Right cardiac atrium (tissue), 5 donors: ENCODE measurements around the gene IQSEC2. TPM values are rescaled to one million over a fixed set of nuclear protein-coding genes. Genes with fewer than 3 reads are reported as not detected.

Experiments used
- ATAC-seq, 2 donors: fragments of 200-7000 bp; cut with Tn5 transposase; one replicate each; pipeline versions ENCODE4 v1.8.0 to v1.9.1; 2020; ENCODE audit warnings: moderate library complexity in 2 of 2, mild to moderate bottlenecking in 1 of 2
- DNase-seq, 3 donors: peaks; one replicate each; pipeline ENCODE4 v3.0.0-alpha.2; 2020
- H3K27ac ChIP-seq: one replicate; pipeline ENCODE4 v1.5.1; 2013; ENCODE audit warnings: mild to moderate bottlenecking, low read length, control low read depth, moderate library complexity
- H3K27me3 ChIP-seq: one replicate; pipeline ENCODE4 v1.6.1; 2013; ENCODE audit not compliant: control insufficient read depth, insufficient read depth
- H3K4me1 ChIP-seq: one replicate; pipeline ENCODE4 v1.6.1; 2013; ENCODE audit warnings: low read length; ENCODE audit not compliant: control insufficient read depth, insufficient read depth
- H3K4me3 ChIP-seq: one replicate; pipeline ENCODE4 v1.5.1; 2013; ENCODE audit warnings: low read length, control low read depth
- H3K9me3 ChIP-seq: one replicate; pipeline ENCODE4 v1.6.1; 2013; ENCODE audit warnings: low read length; ENCODE audit not compliant: control insufficient read depth
- WGBS: extraction: QIAGEN DNeasy Blood & Tissue Kit; methylation state at CpG from one replicate; pipeline ENCODE4 v1.1.7; 2013; 5-methylcytosine and 5-hydroxymethylcytosine counted together
- intact Hi-C, 4 donors: fragments of 100-400 bp; cut with DNase I; formaldehyde crosslinking; loops; one replicate each; pipeline versions ENCODE4 v1.11.0 to v1.14.0; 2022 to 2023
- polyA plus RNA-seq: library from polyadenylated mRNA; stranded (reverse); fragments of 200-250 nt; gene quantifications from one replicate; pipeline ENCODE4 v1.2.3, GENCODE V29; 2013
- total RNA-seq, 4 donors: library from RNA; stranded (reverse); fragmentation: NEBNext Ultra II Directional; extraction: Animal tissue kit (Norgen Biotek cat#: 25700); gene quantifications; one replicate each; pipeline ENCODE4 v1.2.1, GENCODE V29; 2021
- donor health status: healthy with polysubstance abuse.
- donor health status: DM: no; HTN: yes; CAD: no.
- donor health status: DM: no; HTN: no; CAD: no.
- donor health status: DM: no; HTN: yes; CAD: no; lungs with severe emphysema.
- donor health status: DM: yes; HTN: yes; CAD: no.

IQSEC2 gene
- total and polyA plus RNA-seq, 5 donors = 11.6 to 15.3 (median 15.0) TPM

DNA sequence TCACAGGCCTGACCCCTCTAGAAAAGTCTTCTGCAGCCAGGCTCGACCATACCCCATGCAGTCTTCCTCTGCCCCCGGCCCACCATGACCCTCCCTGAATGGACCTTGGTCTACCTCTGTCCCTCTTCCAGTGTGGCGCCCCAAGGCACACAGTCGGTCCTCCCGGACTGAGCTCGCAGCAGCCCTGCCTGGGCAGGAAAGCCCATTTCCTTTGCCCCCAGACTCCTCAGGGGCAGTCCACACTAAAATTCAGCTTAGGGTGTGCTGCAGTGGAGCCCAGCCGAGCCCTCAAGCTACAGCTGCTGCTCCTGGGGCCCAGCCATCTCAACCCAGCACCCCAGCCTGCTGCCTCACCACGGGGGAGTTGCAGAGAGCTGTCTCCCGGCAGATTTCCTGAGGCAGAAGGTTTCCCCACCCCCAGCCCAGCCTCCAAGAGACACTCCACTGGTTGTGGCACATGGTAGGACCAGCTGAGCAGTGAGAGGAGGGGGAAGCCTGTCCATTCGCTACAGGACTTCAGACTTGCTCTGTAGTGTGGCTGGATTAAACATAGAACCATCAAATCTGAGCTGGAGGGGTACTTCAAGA, 37.5 kb upstream of the IQSEC2 start:
- WGBS = 71% methylated on average over 10 of the region's 10 CpGs
- Histone ChIP-seq H3K4me1 (no peaks in the 10 kb centered on the region), H3K27me3 (no peaks in the 10 kb centered on the region), H3K4me3 (no peak overlapping the region), H3K9me3 (no peaks in the 10 kb centered on the region), H3K27ac (no peak overlapping the region)
- DNase-seq (no peak), ATAC-seq (no peak)
- intact Hi-C loops = loop anchor here in 2 of 4 donors (5.0 to 10.0 kb wide), 2 partner anchors 116 to 118 kb away; partner anchors contain the start of gene HSD17B10 (in 1 of the 2)

DNA sequence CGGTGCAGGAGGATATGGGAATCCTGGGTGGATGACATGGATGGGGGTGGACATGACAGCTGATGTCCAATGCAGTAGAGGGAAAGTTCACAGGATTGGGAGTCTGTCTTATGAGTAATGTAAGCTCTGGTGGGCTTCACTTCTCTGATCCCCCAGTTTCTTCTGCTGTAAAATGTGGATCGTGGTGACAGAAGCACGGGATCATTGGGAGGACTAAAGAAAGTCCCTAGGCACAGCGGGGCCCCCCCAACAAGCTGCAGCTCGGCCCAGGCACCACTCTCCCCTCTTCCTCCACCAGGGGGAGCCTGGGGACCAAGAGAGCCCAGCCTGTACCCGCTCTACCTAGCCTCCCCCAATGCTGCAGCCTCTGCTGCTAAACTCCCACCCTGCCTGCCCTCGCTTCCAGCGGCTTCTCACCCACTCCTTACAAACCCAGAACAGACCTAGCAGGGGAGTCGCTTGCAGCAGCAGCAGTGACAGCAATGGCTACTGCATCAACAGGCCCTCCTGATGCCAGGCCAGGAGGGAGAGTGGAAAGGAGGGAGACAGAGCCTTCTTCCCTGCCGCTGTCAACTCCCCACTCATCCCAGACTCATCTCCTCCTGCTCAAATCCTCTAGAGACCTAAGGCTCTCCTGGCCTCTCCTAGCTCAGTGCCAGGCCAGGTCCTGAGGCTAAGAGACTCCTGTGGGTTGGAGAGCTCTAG, 36.1 kb upstream of the IQSEC2 start:
- ATAC-seq (peak; percentile 74 to 80), DNase-seq (peak; percentile 66 to 86 (median 86))
- no peaks in the 10 kb centered on the region for H3K9me3 ChIP-seq
- no peaks in the 10 kb centered on the region for H3K27me3 ChIP-seq
- WGBS = 9% methylated on average over 10 of the region's 10 CpGs
- no peaks in the 10 kb centered on the region for H3K4me1 ChIP-seq
- no peak overlapping the region for H3K27ac ChIP-seq
- intact Hi-C loops = loop anchor here in 2 of 4 donors (5.0 to 10.0 kb wide), 2 partner anchors 117 to 120 kb away; partner anchors contain the start of gene HSD17B10 (in 1 of the 2)
- no peak overlapping the region for H3K4me3 ChIP-seq

DNA sequence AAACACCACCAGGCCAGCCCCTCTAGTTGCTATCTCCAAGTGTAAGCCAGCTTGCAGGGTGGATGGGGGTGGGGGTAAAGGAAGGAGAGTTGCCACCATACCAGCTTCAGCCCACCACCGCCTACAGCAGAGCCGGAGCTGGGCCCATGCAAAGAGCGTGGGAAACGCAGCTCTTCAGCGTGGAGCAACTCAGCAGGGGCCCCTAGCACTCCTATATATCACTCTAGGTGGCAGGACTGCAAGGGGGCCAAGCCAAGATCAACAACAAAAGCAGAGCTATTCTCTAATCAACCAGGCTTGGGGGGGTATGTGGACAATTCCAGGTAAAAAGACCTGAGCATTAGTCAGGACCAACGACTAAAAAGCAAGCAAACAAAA, 35.5 kb upstream of the IQSEC2 start:
- Histone ChIP-seq H3K4me3 (no peak overlapping the region), H3K27me3 (no peaks in the 10 kb centered on the region), H3K4me1 (no peaks in the 10 kb centered on the region), H3K27ac (no peak overlapping the region), H3K9me3 (no peaks in the 10 kb centered on the region)
- DNase-seq (no peak), ATAC-seq (no peak)
- WGBS = 48% methylated on average over 6 of the region's 6 CpGs
- intact Hi-C loops = loop anchor here in 2 of 4 donors (5.0 to 10.0 kb wide), 2 partner anchors 118 to 120 kb away; partner anchors contain the start of gene HSD17B10 (in 1 of the 2)

DNA sequence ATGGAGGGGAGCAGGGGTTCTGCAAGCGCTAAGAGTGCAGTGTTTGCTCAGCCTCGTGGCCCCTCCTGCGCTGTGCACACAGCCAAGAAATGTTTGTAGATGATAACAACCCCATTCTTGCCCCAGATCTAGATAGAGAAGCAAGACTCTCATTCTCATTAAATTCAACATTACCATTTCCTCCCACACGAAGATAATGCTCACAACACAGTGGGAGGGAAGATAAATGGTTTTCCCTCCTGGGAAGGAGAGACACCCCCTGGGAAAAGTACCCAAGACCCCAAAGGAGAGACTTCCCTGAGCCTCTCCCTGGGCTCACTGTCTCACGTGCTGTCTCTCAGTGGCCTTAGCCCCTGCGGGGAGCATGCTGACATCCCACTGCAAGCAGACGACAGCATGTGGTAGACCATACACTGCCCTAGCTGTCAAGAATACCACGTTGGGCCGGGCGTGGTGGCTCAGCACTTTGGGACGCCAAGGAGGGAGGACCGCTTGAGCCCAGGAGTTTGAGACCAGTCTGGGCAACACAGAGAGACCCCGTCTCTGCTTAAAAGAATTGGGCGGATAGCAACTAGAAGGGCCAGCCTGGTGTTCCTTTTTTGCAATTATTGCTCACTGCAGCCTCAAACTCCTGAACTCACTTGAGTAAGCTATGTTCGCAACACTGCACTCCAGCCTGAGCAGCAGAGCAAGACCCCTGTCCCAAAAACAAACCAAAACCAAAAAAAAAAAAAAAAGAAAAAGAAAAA, 34.9 kb upstream of the IQSEC2 start:
- H3K27ac ChIP-seq = no peak overlapping the region
- intact Hi-C loops = loop anchor here in 2 of 4 donors (5.0 to 10.0 kb wide), 2 partner anchors 119 to 121 kb away; partner anchors contain the start of gene HSD17B10 (in 1 of the 2)
- H3K4me1 ChIP-seq = no peaks in the 10 kb centered on the region
- 64% methylated on average over 15 of the region's 15 CpGs for WGBS
- H3K27me3 ChIP-seq = no peaks in the 10 kb centered on the region
- H3K9me3 ChIP-seq = no peaks in the 10 kb centered on the region
- DNase-seq = no peak
- ATAC-seq = no peak
- no peak overlapping the region for H3K4me3 ChIP-seq

DNA sequence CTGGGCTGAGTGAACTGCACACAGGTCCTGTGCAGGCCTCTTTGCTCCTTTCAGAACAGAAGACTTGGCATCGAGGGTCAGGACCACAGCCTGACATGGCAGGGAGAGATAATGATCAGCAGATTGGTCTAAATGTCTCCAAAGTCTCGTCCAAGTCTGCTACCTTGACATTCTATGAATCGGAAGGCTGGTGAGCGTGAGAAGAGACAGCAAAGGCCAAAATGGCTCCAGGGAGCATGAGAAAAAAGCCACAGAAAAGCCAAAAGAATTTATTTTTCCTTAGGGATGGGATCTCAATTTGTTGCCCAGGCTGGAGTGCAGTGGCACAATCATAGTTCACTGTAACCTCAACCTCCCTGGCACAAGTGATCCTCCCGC, 32.3 kb upstream of the IQSEC2 start:
- Histone ChIP-seq H3K27ac (no peak overlapping the region), H3K27me3 (no peaks in the 10 kb centered on the region), H3K4me1 (no peaks in the 10 kb centered on the region), H3K4me3 (no peak overlapping the region), H3K9me3 (no peaks in the 10 kb centered on the region)
- intact Hi-C loops = loop anchor here in 1 of 4 donors (10.0 kb wide), 1 partner anchor 121 kb away; the partner anchor contains the start of gene HSD17B10
- ATAC-seq (no peak), DNase-seq (no peak)
- WGBS = 76% methylated on average over 5 of the region's 5 CpGs

DNA sequence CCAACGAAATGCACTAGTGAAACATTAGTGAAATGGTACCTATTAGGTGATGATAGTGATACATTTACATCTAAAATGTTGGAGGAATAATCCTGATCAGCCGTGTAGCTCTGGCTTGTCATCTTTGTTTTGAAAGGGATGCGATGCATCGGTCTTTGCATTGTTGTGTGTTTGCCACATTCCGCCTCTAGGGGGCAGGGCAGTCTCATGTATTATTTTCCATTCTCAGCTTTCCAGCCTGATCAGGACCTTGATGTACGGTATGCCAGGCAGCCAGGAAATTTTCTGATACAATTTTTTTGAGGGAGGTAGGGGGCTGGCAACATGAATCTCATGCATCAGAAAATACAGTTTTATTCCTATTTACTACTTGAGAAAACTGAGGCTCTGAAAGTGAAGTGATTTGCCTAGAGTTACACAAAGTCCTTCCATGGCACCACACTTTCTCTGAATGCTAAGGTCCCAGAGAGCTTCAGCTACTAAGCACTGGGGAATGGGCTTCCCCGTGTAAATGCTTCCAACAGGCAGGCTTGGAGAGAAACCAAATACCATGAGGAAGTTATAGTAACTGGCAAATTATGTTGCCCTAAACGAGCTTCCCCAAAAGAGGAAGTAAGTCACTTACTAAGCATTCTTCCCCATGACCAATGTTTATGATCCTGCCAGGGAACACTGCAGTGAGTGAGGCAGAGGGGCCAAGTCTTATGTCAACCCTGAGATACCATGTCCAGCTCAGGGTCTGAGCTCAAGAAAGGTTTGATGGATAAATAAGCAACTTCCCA, 31.8 kb upstream of the IQSEC2 start:
- 7% methylated on average over 8 of the region's 8 CpGs for WGBS
- Histone ChIP-seq H3K27me3 (no peaks in the 10 kb centered on the region), H3K27ac (no peak overlapping the region), H3K4me3 (no peak overlapping the region), H3K4me1 (no peaks in the 10 kb centered on the region), H3K9me3 (no peaks in the 10 kb centered on the region)
- peak; percentile 61 to 73 for ATAC-seq
- DNase-seq = peak; percentile 45 to 76 (median 75)
- intact Hi-C loops = loop anchor here in 1 of 4 donors (10.0 kb wide), 1 partner anchor 122 kb away; the partner anchor contains the start of gene HSD17B10

DNA sequence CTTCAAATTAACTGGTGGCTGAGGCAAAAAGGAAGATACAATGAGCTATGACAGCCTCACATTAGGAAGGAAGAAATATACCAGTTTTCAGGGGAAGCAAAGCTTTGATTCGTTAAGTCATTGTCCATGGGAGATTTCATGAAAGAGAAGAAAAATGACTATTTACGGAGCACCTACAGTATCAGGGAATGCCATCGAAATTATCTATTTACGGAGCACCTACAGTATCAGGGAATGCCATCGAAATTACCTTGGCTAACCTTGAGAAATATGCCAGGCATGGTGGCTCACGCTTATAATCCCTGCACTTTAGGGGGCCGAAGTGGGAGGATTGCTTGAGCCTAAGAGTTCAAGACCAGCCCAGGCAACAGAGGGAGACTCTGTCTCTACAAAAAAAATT, 28.5 kb upstream of the IQSEC2 start:
- ATAC-seq (no peak), DNase-seq (no peak)
- no peaks in the 10 kb centered on the region for H3K9me3 ChIP-seq
- H3K27ac ChIP-seq = no peak overlapping the region
- 89% methylated on average over 7 of the region's 7 CpGs for WGBS
- H3K4me1 ChIP-seq = no peaks in the 10 kb centered on the region
- intact Hi-C loops = loop anchor here in 1 of 4 donors (10.0 kb wide), 1 partner anchor 125 kb away; the partner anchor contains the start of gene HSD17B10
- no peak overlapping the region for H3K4me3 ChIP-seq
- H3K27me3 ChIP-seq = no peaks in the 10 kb centered on the region

DNA sequence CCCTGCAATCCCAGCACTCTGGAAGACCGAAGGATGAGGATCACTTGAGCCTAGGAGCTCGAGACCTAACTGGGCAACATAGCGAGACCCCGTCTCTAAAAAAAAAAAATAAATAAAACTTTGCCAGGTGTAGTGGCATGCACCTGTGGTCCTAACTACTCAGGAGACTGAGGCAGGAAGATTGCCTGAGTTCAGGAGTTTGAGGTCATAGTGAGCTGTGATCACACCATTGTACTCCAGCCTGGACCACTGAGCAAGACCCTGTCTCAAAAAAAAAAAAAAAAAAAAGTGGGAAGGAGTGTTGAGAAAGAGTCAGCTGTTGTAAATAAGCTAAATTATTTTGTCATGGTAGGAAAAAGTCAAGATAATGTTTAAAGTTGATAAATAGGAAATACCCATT, 27.5 kb upstream of the IQSEC2 start:
- Histone ChIP-seq H3K9me3 (no peaks in the 10 kb centered on the region), H3K4me1 (no peaks in the 10 kb centered on the region), H3K4me3 (no peak overlapping the region), H3K27ac (no peak overlapping the region), H3K27me3 (no peaks in the 10 kb centered on the region)
- WGBS = 90% methylated on average over 4 of the region's 4 CpGs
- ATAC-seq (no peak), DNase-seq (no peak)
- intact Hi-C loops = no loop called here

DNA sequence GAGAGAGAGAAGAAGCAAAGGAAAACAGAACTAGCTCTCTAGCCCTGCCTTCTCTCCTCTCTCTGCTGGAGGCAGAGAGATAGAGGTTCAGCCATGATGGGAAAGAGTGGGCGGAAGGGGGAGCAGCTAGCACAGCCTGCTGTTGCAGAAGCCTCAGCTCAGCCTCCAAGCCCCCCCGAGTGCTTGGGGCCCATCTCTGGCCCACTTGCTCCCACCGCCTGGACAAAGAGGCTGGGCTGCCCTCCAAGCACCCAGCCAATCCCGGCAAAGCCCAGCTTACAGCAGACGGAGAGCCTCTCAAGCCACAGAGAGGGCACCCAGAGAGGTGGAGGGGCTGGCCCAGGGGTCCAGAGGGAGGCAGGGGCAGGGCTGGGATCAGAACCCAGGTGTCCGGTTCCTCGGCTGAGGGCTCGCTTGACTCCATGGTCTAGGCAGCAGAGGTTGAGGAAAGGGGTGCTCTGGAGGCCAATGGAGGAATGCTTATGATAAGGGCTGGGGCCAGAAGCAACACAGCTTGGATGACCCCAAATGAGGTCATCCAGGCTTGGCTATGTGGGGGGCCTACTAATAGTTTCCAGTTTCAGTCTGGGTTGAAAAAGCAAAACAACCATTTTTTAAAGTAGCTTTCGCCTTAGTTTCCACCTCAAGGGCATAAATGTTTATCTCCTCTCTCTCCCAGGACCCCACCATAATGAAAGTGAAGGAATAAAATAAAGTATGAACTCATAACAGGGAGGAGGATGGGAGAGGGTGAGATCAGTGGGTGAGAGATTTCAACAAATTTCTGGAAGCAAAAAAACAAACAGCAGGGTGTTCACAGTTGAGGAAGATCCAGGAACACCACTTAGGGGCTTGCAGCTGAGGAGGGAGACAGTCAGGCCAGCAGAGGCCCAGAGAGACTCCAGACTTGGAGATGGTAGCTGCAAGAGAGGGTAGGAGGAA, 24.9 kb upstream of the IQSEC2 start:
- DNase-seq (peak in 1 of 3 donors; percentile 62), ATAC-seq (peak; percentile 28 to 51)
- Histone ChIP-seq H3K4me3 (no peak overlapping the region), H3K27ac (peak overlapping the region; percentile 45), H3K4me1 (no peaks in the 10 kb centered on the region), H3K27me3 (no peaks in the 10 kb centered on the region), H3K9me3 (no peaks in the 10 kb centered on the region)
- 42% methylated on average over 9 of the region's 9 CpGs for WGBS
- intact Hi-C loops = no loop called here
